NCI-H524 treated with DMSO at 0.1 percent for 48 hours (cell line): Measurements from ENCODE around the gene KLHL1.

Experiments
- DNase-seq: peaks from one replicate; lab custom pipeline; 2025; lab: John Stamatoyannopoulos, UW

Gene KLHL1

GRCh38 chr13:69683921-69684686 lies 424.1 kb downstream of the KLHL1 start:
- no peak for DNase-seq

GRCh38 chr13:69681722-69682121 lies 426.5 kb downstream of the KLHL1 start:
- DNase-seq: no peak

GRCh38 chr13:69677343-69677742 lies 430.9 kb downstream of the KLHL1 start:
- no peak for DNase-seq

DNA sequence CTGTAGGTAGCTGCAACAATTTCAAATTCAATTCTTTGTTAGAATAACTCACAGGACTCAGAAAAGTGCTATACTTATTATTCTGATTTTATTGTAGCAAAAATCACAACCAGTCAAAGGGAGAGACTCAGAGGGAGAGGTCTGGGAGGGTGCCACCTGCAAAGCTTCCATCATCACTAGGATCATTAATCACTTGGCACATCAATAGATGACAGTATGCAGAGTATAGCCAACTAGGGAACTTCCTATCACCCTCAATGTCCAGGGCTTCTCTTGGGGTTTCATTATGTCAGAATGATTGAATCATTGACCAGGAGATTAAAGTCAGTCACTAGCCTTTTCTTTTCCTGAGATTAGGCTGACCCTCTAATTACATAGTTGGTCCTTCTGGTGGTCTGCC lies 432.0 kb downstream of the KLHL1 start:
- no peak for DNase-seq

DNA sequence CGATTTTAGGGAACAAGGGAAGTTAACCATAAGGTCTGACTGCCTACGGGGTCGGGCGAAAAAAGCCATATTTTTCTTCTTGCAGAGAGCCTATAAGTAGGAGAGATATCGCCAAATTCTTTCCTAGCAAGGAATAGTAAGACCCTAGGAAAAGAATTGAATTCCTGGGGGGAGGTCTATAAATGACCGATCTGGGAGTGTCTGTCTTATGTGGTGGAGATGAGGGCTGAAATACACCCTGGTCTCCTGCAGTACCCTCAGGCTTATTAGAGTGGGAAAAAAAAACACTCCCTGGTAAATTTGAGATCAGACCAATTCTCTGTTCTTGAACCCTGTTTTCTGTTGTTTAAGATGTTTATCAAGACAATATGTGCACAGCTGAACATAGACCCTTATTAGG lies 448.1 kb downstream of the KLHL1 start:
- DNase-seq: no peak

GRCh38 chr13:69657676-69658075 lies 450.6 kb downstream of the KLHL1 start:
- no peak for DNase-seq

DNA sequence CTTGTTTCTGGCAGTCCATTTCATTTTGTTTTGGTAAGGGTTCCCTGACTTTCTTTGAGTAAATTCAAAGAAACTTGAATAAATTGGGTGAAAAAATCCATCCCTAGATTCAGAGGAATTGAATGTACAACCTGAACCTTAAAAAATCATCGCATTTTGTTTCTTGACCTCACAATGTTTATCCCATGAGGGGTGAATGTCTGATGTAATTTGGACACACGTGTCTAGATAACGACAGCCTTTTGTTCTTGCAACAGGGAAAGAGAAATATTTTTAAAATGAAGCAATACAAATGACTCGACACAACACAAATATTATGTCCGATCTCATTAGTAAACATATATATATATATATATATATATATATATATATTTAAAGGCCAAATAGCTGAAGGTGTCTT lies 453.9 kb downstream of the KLHL1 start:
- DNase-seq: no peak
